Islet of Langerhans (tissue), 1 donor: Measurements from ENCODE around the gene MYOF.
"Not testable (repeated sequence)": the region's sequence is repeated elsewhere in the genome, so short reads cannot be mapped to it uniquely, and the experiment has no call there.

ENCODE experiments used
- FAIRE-seq: peaks from one replicate; lab custom pipeline; 2011; peaks lifted over from hg19 to GRCh38; lab: Jason Lieb, UNC

The MYOF gene

GRCh38 chr10:93476756-93477155, 5.4 kb downstream of the MYOF start:
- no peak for FAIRE-seq

GRCh38 chr10:93475871-93476270, 6.3 kb downstream of the MYOF start:
- FAIRE-seq = no peak

- FAIRE-seq = no peak
These were observed 6.9 kb downstream of the MYOF start for GRCh38 chr10:93475227-93475626.

- FAIRE-seq = no peak
These were observed 8.2 kb downstream of the MYOF start for GRCh38 chr10:93473804-93474472.

GRCh38 chr10:93473161-93473560, 9.0 kb downstream of the MYOF start:
- FAIRE-seq = no peak

GRCh38 chr10:93471110-93471651, 11.0 kb downstream of the MYOF start:
- FAIRE-seq = no peak

GRCh38 chr10:93469454-93469853, 12.7 kb downstream of the MYOF start:
- FAIRE-seq = no peak

GRCh38 chr10:93468461-93469213, 13.5 kb downstream of the MYOF start:
- FAIRE-seq = no peak

- not testable (repeated sequence) for FAIRE-seq
These were observed 14.5 kb downstream of the MYOF start for GRCh38 chr10:93467635-93468034.

GRCh38 chr10:93465806-93466675, 16.1 kb downstream of the MYOF start:
- FAIRE-seq = no peak

GRCh38 chr10:93464776-93465388, 17.3 kb downstream of the MYOF start:
- FAIRE-seq = no peak

GRCh38 chr10:93463723-93464476, 18.2 kb downstream of the MYOF start:
- no peak for FAIRE-seq

- FAIRE-seq = no peak
These were observed 19.3 kb downstream of the MYOF start for GRCh38 chr10:93462881-93463280.

GRCh38 chr10:93462371-93462770, 19.8 kb downstream of the MYOF start:
- FAIRE-seq = no peak

GRCh38 chr10:93461807-93462178, 20.3 kb downstream of the MYOF start:
- no peak for FAIRE-seq

- FAIRE-seq = no peak
These were observed 20.9 kb downstream of the MYOF start for GRCh38 chr10:93461109-93461806.

GRCh38 chr10:93459466-93459865, 22.7 kb downstream of the MYOF start:
- FAIRE-seq = no peak

GRCh38 chr10:93458821-93459257, 23.3 kb downstream of the MYOF start:
- no peak for FAIRE-seq

GRCh38 chr10:93457511-93457910, 24.6 kb downstream of the MYOF start:
- no peak for FAIRE-seq

GRCh38 chr10:93456480-93456879, 25.7 kb downstream of the MYOF start:
- no peak for FAIRE-seq

- no peak for FAIRE-seq
These were observed 27.4 kb downstream of the MYOF start for GRCh38 chr10:93454736-93455135.
